Spleen (tissue), 11 donors: ENCODE data around the gene KCNJ14. TPM values are rescaled to one million over a fixed set of nuclear protein-coding genes. Genes with fewer than 3 reads are reported as not detected.

Experiments
- DNase-seq: peaks from one replicate; pipeline ENCODE4 v3.0.0-alpha.2; 2020
- H3K27ac ChIP-seq, 8 donors: fragments of 200-600 bp; sonication (generic) in 7 of 8; 1 replicate in 4 of 8; 2 replicates in 4 of 8; pipeline versions ENCODE4 v1.5.0 to v1.8.0; 2016 to 2021; ENCODE audit warnings: inconsistent platforms in 4 of 8, mild to moderate bottlenecking in 4 of 8, moderate library complexity in 1 of 8
- H3K27me3 ChIP-seq, 7 donors: fragments of 200-600 bp; sonication (generic) in 6 of 7; replicated peaks in 1 of 7; 1 replicate in 4 of 7; 2 replicates in 3 of 7; pipeline versions ENCODE4 v1.5.0 to v1.8.0; 2016 to 2021; ENCODE audit warnings: inconsistent platforms in 3 of 7, mild to moderate bottlenecking in 1 of 7
- H3K36me3 ChIP-seq, 6 donors: fragments of 200-600 bp; sonication (generic) in 5 of 6; 1 replicate in 4 of 6; 2 replicates in 2 of 6; pipeline versions ENCODE4 v1.5.0 to v1.8.0; 2016 to 2021; ENCODE audit warnings: inconsistent platforms in 2 of 6
- H3K4me1 ChIP-seq, 6 donors: fragments of 200-600 bp; sonication (generic) in 5 of 6; 1 replicate in 3 of 6; 2 replicates in 3 of 6; pipeline versions ENCODE4 v1.5.0 to v1.8.0; 2016 to 2021; ENCODE audit warnings: inconsistent platforms in 3 of 6
- H3K4me3 ChIP-seq, 8 donors: fragments of 200-600 bp; sonication (generic) in 7 of 8; 1 replicate in 4 of 8; 2 replicates in 4 of 8; pipeline versions ENCODE4 v1.5.0 to v1.8.0; 2016 to 2021; ENCODE audit warnings: inconsistent platforms in 4 of 8, mild to moderate bottlenecking in 4 of 8, moderate library complexity in 2 of 8
- H3K9me3 ChIP-seq, 8 donors: fragments of 200-600 bp; sonication (generic) in 7 of 8; 1 replicate in 4 of 8; 2 replicates in 4 of 8; pipeline versions ENCODE4 v1.5.0 to v1.8.0; 2016 to 2021; ENCODE audit warnings: inconsistent platforms in 4 of 8
- POLR2A ChIP-seq, 3 donors: fragments of 450-650 bp; IDR thresholded peaks; one replicate each; pipeline ENCODE4 v1.5.1; 2017; ENCODE audit warnings: antibody characterized with exemption in 3 of 3, mild to moderate bottlenecking in 1 of 3
- POLR2AphosphoS5 ChIP-seq, 3 donors: sonication (generic); formaldehyde crosslinking; IDR thresholded peaks; one replicate each; pipeline ENCODE4 v1.5.1; 2017; ENCODE audit warnings: antibody characterized with exemption in 3 of 3
- WGBS, 5 donors: extraction: QIAGEN DNeasy Blood & Tissue Kit in 3 of 5; methylation state at CpG; one replicate each; pipeline versions ENCODE4 v1.1.5 to v1.1.7; 2013 to 2018; 5-methylcytosine and 5-hydroxymethylcytosine counted together
- intact Hi-C: fragments of 100-400 bp; cut with DNase I; formaldehyde crosslinking; loops from one replicate; pipeline ENCODE4 v1.15.0; 2023; ENCODE audit warnings: low total_unique reads
- polyA plus RNA-seq, 3 donors: library from polyadenylated mRNA; stranded (reverse); fragments of 200-250 nt; gene quantifications; one replicate each; pipeline ENCODE4 v1.2.1, GENCODE V29; 2013
- total RNA-seq, 7 donors: library from RNA; depleted of rRNA in 3 of 7; stranded (reverse); fragments of >200 nt in 3 of 7; fragmentation: NEBNext Ultra II Directional in 4 of 7; extraction: Animal tissue kit (Norgen Biotek cat#: 25700) in 4 of 7; gene quantifications; one replicate each; pipeline versions ENCODE4 v1.1.0 to v1.2.1, GENCODE V29; 2016 to 2021
- TF ChIP-seq, protein P1 (sequence below), 11 experiments: fragments of 200-600 bp in 7 of 11; fragments of 450-650 bp in 4 of 11; sonication (generic) in 4 of 11; IDR thresholded peaks in 8 of 11; conservative IDR thresholded peaks in 3 of 11; 1 replicate in 7 of 11; 2 replicates in 4 of 11; pipeline versions ENCODE4 v1.4.0 to v1.8.0; 2016 to 2021; ENCODE audit warnings: antibody characterized with exemption in 11 of 11, inconsistent platforms in 4 of 11, mild to moderate bottlenecking in 1 of 11
- donor health status: healthy with polysubstance abuse.
- donor health status: DM: no; HTN: no; CAD: no; lungs with moderate emphysema.
- donor health status: DM: no; HTN: no; CAD: no.
- donor health status: Bipolar disorder and iron deficiency.
- donor health status: healthy.
- donor health status: DM: no; HTN: no; CAD: no.
- donor health status: DM: yes; HTN: yes; CAD: no.

KCNJ14 gene
- total and polyA plus RNA-seq, 10 donors: 0.26 to 1.4 (median 0.74) TPM

DNA sequence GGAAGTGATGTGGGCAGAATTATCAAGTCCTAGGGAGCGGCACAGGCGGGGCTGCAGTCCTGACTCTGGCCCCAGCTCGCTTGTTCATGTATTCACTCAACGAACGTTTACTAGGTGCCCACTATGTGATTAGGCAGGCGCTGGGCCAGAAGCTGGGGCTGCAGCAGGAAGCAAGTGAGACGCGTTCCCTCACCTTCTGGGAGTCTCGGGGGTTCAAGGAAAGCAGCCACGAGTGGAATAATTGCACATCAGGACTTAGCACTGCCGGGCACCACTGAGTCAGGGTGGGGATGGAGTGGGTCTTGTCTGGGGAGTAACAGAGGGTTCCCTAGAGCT, 58.7 kb downstream of the KCNJ14 start:
- WGBS, 5 donors: 44 to 56% (median 50%) methylated on average over 11 of the region's 11 CpGs
- H3K27me3 ChIP-seq: peaks cover 0 to 51% (median 32%) of the 10 kb centered on the region in 7 donors
- intact Hi-C loops: no loop called here
- H3K9me3 ChIP-seq: no peaks in the 10 kb centered on the region
- TF ChIP-seq POLR2A (IDR thresholded peaks at IDR 0.05): no peak
- TF ChIP-seq, protein P1, sequence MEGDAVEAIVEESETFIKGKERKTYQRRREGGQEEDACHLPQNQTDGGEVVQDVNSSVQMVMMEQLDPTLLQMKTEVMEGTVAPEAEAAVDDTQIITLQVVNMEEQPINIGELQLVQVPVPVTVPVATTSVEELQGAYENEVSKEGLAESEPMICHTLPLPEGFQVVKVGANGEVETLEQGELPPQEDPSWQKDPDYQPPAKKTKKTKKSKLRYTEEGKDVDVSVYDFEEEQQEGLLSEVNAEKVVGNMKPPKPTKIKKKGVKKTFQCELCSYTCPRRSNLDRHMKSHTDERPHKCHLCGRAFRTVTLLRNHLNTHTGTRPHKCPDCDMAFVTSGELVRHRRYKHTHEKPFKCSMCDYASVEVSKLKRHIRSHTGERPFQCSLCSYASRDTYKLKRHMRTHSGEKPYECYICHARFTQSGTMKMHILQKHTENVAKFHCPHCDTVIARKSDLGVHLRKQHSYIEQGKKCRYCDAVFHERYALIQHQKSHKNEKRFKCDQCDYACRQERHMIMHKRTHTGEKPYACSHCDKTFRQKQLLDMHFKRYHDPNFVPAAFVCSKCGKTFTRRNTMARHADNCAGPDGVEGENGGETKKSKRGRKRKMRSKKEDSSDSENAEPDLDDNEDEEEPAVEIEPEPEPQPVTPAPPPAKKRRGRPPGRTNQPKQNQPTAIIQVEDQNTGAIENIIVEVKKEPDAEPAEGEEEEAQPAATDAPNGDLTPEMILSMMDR (IDR thresholded peaks at IDR 0.05 in 8 of 11, conservative IDR thresholded peaks at IDR 0.05 in 3 of 11): no peak
- no peak for TF ChIP-seq POLR2AphosphoS5 (IDR thresholded peaks at IDR 0.05)
- H3K4me1 ChIP-seq: peaks cover 5 to 42% (median 38%) of the 10 kb centered on the region in 6 donors
- H3K36me3 ChIP-seq: no peaks in the 10 kb centered on the region
- peak overlapping the region in 1 of 8 donors; percentile 83 for H3K27ac ChIP-seq
- DNase-seq: no peak
- H3K4me3 ChIP-seq: peak overlapping the region in 5 of 8 donors; percentile 57 to 81 (median 68)

DNA sequence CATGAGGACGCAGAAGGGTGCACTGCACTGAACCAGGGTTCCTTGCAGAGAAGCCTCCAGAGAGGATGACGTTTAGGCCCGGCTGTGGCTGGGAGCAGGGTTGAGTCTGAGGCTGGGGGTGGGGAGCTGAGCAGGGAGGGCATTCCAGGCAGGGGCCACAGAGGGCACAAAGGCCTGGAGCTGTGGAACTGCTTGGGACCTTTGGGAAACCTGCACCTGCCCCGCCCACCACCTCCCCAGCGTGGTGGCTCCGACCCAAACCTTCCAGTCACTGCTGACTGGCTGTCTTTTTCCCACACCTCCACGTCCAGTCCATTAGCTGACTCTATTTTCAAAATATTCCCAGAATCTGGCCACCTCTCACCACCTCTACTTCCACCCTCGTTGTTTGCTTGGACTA, 61.2 kb downstream of the KCNJ14 start:
- 75 to 91% (median 81%) methylated on average over 8 of the region's 8 CpGs for WGBS, 5 donors
- no peak for TF ChIP-seq POLR2AphosphoS5 (IDR thresholded peaks at IDR 0.05)
- TF ChIP-seq, protein P1 (IDR thresholded peaks at IDR 0.05 in 8 of 11, conservative IDR thresholded peaks at IDR 0.05 in 3 of 11): no peak
- no peak for TF ChIP-seq POLR2A (IDR thresholded peaks at IDR 0.05)
- H3K4me3 ChIP-seq: no peak overlapping the region
- H3K4me1 ChIP-seq: peaks cover 0 to 28% (median 26%) of the 10 kb centered on the region in 6 donors
- no peak overlapping the region for H3K27ac ChIP-seq
- no peaks in the 10 kb centered on the region for H3K36me3 ChIP-seq
- intact Hi-C loops: no loop called here
- H3K27me3 ChIP-seq: peaks cover 0 to 28% (median 21%) of the 10 kb centered on the region in 7 donors
- DNase-seq: no peak
- no peaks in the 10 kb centered on the region for H3K9me3 ChIP-seq

Other genes starting within 250 kb of the KCNJ14 start
- 100 to 1,000 TPM; 147 to 238 (median 178) TPM for gene CARD8, start 199.7 kb upstream of the KCNJ14 start, total RNA-seq
- 10 to 100 TPM; 61.8 to 83.8 (median 71.2) TPM for gene CARD8, start 199.7 kb upstream of the KCNJ14 start, polyA plus RNA-seq
- gene ZNF114, start 185.5 kb upstream of the KCNJ14 start, total RNA-seq: 1 to 10 TPM in 5 of 7 donors, under 1 TPM in 2; 0.54 to 2.3 (median 1.1) TPM
- under 1 TPM; 0.28 to 0.90 (median 0.36) TPM for gene ZNF114, start 185.5 kb upstream of the KCNJ14 start, polyA plus RNA-seq
- gene EMP3, start 130.0 kb upstream of the KCNJ14 start, total RNA-seq: 10 to 100 TPM; 33.2 to 95.8 (median 73.2) TPM
- gene EMP3, start 130.0 kb upstream of the KCNJ14 start, polyA plus RNA-seq: 100 to 1,000 TPM in 2 of 3 donors, 10 to 100 TPM in 1; 89.5 to 149 (median 122) TPM
- gene TMEM143, start 91.6 kb upstream of the KCNJ14 start, total RNA-seq: 10 to 100 TPM in 4 of 7 donors, 1 to 10 TPM in 3; 8.7 to 14.8 (median 12.5) TPM
- 1 to 10 TPM; 5.8 to 7.7 (median 7.0) TPM for gene TMEM143, start 91.6 kb upstream of the KCNJ14 start, polyA plus RNA-seq
- gene SYNGR4, start 91.2 kb upstream of the KCNJ14 start, total RNA-seq: not detected
- gene SYNGR4, start 91.2 kb upstream of the KCNJ14 start, polyA plus RNA-seq: under 1 TPM in 1 of 3 donors, not detected in 2; 0.09 TPM
- 10 to 100 TPM; 61.7 to 95.9 (median 76.2) TPM for gene KDELR1, start 64.0 kb upstream of the KCNJ14 start, total RNA-seq
- 10 to 100 TPM; 36.2 to 55.9 (median 45.0) TPM for gene KDELR1, start 64.0 kb upstream of the KCNJ14 start, polyA plus RNA-seq
- gene GRIN2D, start 61.9 kb upstream of the KCNJ14 start, total RNA-seq: 1 to 10 TPM in 1 of 7 donors, under 1 TPM in 6; 0.28 to 1.2 (median 0.77) TPM
- gene GRIN2D, start 61.9 kb upstream of the KCNJ14 start, polyA plus RNA-seq: under 1 TPM; 0.07 to 0.10 (median 0.09) TPM
- gene GRWD1, start 9.6 kb upstream of the KCNJ14 start, total RNA-seq: 10 to 100 TPM; 24.3 to 34.5 (median 26.0) TPM
- 10 to 100 TPM in 1 of 3 donors, 1 to 10 TPM in 2; 5.5 to 14.7 (median 9.5) TPM for gene GRWD1, start 9.6 kb upstream of the KCNJ14 start, polyA plus RNA-seq
- 10 to 100 TPM; 31.4 to 66.4 (median 48.2) TPM for gene CYTH2, start 13.8 kb downstream of the KCNJ14 start, total RNA-seq
- gene CYTH2, start 13.8 kb downstream of the KCNJ14 start, polyA plus RNA-seq: 10 to 100 TPM; 22.6 to 44.1 (median 24.6) TPM
- 1 to 10 TPM in 6 of 7 donors, under 1 TPM in 1; 0.69 to 4.2 (median 1.5) TPM for gene LMTK3, start 56.3 kb downstream of the KCNJ14 start, total RNA-seq
- 1 to 10 TPM in 1 of 3 donors, under 1 TPM in 2; 0.29 to 1.1 (median 0.37) TPM for gene LMTK3, start 56.3 kb downstream of the KCNJ14 start, polyA plus RNA-seq
- gene SULT2B1, start 96.6 kb downstream of the KCNJ14 start, total RNA-seq: not detected
- gene SULT2B1, start 96.6 kb downstream of the KCNJ14 start, polyA plus RNA-seq: under 1 TPM in 2 of 3 donors, not detected in 1; 0.12 to 0.58 TPM
- not detected for gene SPACA4, start 151.2 kb downstream of the KCNJ14 start, total RNA-seq
- not detected for gene SPACA4, start 151.2 kb downstream of the KCNJ14 start, polyA plus RNA-seq
- gene FAM83E, start 159.5 kb downstream of the KCNJ14 start, total RNA-seq: 1 to 10 TPM in 1 of 7 donors, under 1 TPM in 1, not detected in 5; 0.46 to 2.0 TPM
- gene FAM83E, start 159.5 kb downstream of the KCNJ14 start, polyA plus RNA-seq: under 1 TPM; 0.04 to 0.67 (median 0.20) TPM
- gene RPL18, start 163.6 kb downstream of the KCNJ14 start, total RNA-seq: 1,000 to 10,000 TPM; 1,136 to 2,739 (median 1,465) TPM
- 1,000 to 10,000 TPM; 3,728 to 5,575 (median 5,277) TPM for gene RPL18, start 163.6 kb downstream of the KCNJ14 start, polyA plus RNA-seq
- 10 to 100 TPM; 12.4 to 26.5 (median 23.5) TPM for gene SPHK2, start 163.9 kb downstream of the KCNJ14 start, total RNA-seq
- 10 to 100 TPM in 1 of 3 donors, 1 to 10 TPM in 2; 7.9 to 20.8 (median 9.7) TPM for gene SPHK2, start 163.9 kb downstream of the KCNJ14 start, polyA plus RNA-seq
- 10 to 100 TPM; 11.4 to 29.5 (median 22.5) TPM for gene DBP, start 181.8 kb downstream of the KCNJ14 start, total RNA-seq
- 10 to 100 TPM; 21.8 to 26.8 (median 24.1) TPM for gene DBP, start 181.8 kb downstream of the KCNJ14 start, polyA plus RNA-seq
- gene CA11, start 190.6 kb downstream of the KCNJ14 start, total RNA-seq: 10 to 100 TPM in 2 of 7 donors, 1 to 10 TPM in 5; 1.9 to 10.7 (median 4.4) TPM
- 10 to 100 TPM in 2 of 3 donors, 1 to 10 TPM in 1; 9.7 to 14.5 (median 10.5) TPM for gene CA11, start 190.6 kb downstream of the KCNJ14 start, polyA plus RNA-seq
- gene NTN5, start 217.4 kb downstream of the KCNJ14 start, total RNA-seq: 1 to 10 TPM in 3 of 7 donors, under 1 TPM in 3, not detected in 1; 0.30 to 2.1 (median 1.2) TPM
- gene NTN5, start 217.4 kb downstream of the KCNJ14 start, polyA plus RNA-seq: 1 to 10 TPM in 1 of 3 donors, under 1 TPM in 2; 0.49 to 1.1 (median 0.51) TPM
- gene FUT2, start 240.4 kb downstream of the KCNJ14 start, total RNA-seq: under 1 TPM in 3 of 7 donors, not detected in 4; 0.17 to 0.65 (median 0.38) TPM
- 1 to 10 TPM in 1 of 3 donors, under 1 TPM in 1, not detected in 1; 0.22 to 1.2 TPM for gene FUT2, start 240.4 kb downstream of the KCNJ14 start, polyA plus RNA-seq